ENCODE data around the gene ATP6V0D1.

Gene ATP6V0D1

GRCh38 chr16:67481561-67482232 lies 740 bp upstream of the ATP6V0D1 start:
- TF ChIP-seq YY1 (IDR thresholded peaks at IDR 0.05; ENCODE audit: low read depth), result no peak
- TF ChIP-seq USF1 (IDR thresholded peaks at IDR 0.05), result no peak
- TF ChIP-seq NFIC (IDR thresholded peaks at IDR 0.05), result peak; percentile 52; the same call in 1 of the 2 replicates
- no peak for TF ChIP-seq EGR1 (IDR thresholded peaks at IDR 0.05)
- TF ChIP-seq CEBPB (IDR thresholded peaks at IDR 0.05), result no peak
- TF ChIP-seq EP300 (IDR thresholded peaks at IDR 0.05; ENCODE audit: borderline replicate concordance), result no peak

DNA sequence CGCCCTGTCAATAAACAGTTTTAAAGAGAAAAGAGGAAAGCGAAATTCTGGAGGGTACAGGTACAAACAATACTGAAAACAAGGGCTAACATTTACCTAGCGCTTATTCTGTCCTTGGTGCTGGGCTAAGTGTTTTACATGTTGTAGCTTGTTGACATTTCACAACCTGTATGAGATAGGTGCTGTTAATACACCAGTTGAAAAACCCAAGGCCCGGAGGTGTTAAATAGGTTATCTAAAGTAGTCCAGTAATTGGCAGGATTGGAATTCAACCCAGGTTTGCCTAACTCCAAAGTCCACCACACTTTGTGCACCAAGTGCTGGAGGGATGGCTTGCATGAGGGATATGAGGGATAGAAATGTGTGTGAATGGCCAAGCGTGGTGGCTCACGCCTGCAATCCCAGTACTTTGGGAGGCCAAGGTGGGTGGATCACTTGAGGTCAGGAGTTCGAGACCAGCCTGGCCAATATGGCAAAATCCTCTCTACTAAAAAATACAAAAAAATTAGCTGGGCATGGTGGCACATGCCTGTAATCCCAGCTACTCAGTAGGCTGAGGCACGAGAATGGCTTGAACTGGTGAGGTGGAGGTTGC lies 2.9 kb downstream of the ATP6V0D1 start:
- no peak for TF ChIP-seq TAF1 (IDR thresholded peaks at IDR 0.05; ENCODE audit: low read depth)
- TF ChIP-seq TEAD4 (IDR thresholded peaks at IDR 0.05), result no peak

DNA sequence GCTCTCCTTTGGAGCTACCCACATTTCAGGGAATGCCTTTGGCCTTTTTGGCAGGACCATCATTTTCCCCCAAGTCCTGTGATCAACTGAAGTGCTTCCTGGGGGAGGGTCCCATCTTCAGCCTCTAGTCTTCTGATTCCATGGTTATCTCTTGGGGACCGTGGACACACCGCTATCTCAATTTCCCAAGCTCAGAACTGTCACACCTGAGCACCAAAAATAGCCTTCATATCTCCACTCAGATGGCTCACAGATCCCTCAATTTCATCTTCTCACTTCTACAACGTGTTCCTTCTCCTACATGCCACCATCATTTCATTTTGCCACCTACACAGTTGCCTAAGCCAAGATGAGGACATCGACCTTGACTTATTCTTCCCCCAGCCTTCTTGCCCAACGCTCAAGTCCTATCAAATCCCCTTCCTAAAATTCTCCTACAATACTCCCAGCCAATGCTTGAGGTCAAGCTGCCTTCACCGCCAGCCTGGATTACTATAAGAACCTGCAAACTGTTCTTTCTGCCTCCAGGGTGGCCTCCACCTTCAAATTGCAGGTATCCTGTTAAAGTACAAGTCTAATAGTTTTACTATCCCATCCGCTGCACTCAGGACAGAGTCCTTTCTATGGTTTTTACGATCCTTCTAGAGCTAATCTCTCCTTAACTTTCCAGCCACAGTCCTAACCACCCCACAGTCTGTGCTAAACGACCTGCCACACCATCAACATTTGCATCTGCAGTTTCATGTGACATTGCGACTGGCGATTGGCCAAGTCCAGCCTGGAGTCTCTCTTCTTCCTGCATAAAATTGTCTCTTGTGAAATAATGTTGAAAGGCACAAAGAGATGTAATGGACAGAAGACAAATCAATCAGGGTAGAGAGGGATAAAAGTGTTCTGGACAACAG lies 6.2 kb downstream of the ATP6V0D1 start:
- TF ChIP-seq TAF1 (IDR thresholded peaks at IDR 0.05; ENCODE audit: low read depth), result no peak
- TF ChIP-seq ZBTB7A (IDR thresholded peaks at IDR 0.05; ENCODE audit: low read depth), result no peak
- no peak for TF ChIP-seq YY1 (IDR thresholded peaks at IDR 0.05; ENCODE audit: low read depth)
- TF ChIP-seq CEBPB (IDR thresholded peaks at IDR 0.05), result no peak
- no peak for TF ChIP-seq USF1 (IDR thresholded peaks at IDR 0.05)
- no peak for TF ChIP-seq MAX (IDR thresholded peaks at IDR 0.05)
- TF ChIP-seq, protein P1, sequence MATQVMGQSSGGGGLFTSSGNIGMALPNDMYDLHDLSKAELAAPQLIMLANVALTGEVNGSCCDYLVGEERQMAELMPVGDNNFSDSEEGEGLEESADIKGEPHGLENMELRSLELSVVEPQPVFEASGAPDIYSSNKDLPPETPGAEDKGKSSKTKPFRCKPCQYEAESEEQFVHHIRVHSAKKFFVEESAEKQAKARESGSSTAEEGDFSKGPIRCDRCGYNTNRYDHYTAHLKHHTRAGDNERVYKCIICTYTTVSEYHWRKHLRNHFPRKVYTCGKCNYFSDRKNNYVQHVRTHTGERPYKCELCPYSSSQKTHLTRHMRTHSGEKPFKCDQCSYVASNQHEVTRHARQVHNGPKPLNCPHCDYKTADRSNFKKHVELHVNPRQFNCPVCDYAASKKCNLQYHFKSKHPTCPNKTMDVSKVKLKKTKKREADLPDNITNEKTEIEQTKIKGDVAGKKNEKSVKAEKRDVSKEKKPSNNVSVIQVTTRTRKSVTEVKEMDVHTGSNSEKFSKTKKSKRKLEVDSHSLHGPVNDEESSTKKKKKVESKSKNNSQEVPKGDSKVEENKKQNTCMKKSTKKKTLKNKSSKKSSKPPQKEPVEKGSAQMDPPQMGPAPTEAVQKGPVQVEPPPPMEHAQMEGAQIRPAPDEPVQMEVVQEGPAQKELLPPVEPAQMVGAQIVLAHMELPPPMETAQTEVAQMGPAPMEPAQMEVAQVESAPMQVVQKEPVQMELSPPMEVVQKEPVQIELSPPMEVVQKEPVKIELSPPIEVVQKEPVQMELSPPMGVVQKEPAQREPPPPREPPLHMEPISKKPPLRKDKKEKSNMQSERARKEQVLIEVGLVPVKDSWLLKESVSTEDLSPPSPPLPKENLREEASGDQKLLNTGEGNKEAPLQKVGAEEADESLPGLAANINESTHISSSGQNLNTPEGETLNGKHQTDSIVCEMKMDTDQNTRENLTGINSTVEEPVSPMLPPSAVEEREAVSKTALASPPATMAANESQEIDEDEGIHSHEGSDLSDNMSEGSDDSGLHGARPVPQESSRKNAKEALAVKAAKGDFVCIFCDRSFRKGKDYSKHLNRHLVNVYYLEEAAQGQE (IDR thresholded peaks at IDR 0.05; ENCODE audit: low read depth), result no peak

DNA sequence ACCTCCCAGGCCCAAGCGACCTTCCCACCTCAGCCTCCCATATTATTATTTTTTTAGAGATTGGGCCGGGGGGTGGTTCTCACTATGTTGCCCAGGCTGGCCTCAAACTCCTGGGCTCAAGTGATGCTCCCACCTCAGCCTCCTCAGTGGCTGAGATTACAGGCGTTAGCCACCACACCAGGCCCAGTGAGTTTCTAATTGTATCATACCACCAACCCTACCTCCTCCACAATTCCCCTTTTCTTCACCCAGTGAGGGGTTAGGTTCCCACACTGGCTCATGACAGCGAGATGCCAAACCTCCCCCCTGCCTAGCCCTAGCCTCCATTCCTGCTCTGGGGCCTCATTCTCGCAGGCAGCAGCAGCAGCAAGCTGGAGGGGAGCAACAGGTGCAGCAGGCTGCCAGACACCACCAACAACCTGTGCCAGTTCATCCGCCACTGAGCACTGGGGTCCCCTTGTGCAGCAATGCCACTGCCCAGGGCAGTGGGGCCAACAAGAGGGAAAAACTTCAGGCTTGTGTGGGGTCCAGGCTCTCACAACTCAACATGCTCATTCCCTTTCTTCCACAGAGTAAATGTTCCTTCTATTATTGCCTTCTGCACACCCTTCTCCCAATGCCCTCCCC lies 9.1 kb downstream of the ATP6V0D1 start:
- TF ChIP-seq, protein P1 (IDR thresholded peaks at IDR 0.05; ENCODE audit: low read depth), result no peak
- TF ChIP-seq ZBTB7A (IDR thresholded peaks at IDR 0.05; ENCODE audit: low read depth) (no peak), CEBPB (IDR thresholded peaks at IDR 0.05) (no peak), EP300 (IDR thresholded peaks at IDR 0.05; ENCODE audit: borderline replicate concordance) (no peak), TEAD4 (IDR thresholded peaks at IDR 0.05) (no peak), YY1 (IDR thresholded peaks at IDR 0.05; ENCODE audit: low read depth) (no peak), TAF1 (IDR thresholded peaks at IDR 0.05; ENCODE audit: low read depth) (no peak), MAX (IDR thresholded peaks at IDR 0.05) (no peak), EGR1 (IDR thresholded peaks at IDR 0.05) (no peak), USF1 (IDR thresholded peaks at IDR 0.05) (no peak), CREB1 (IDR thresholded peaks at IDR 0.05; ENCODE audit: low read depth) (no peak), FOXM1 (IDR thresholded peaks at IDR 0.05; ENCODE audit: borderline replicate concordance, low read depth) (no peak), TCF12 (IDR thresholded peaks at IDR 0.05; ENCODE audit: low read depth) (no peak), NFIC (IDR thresholded peaks at IDR 0.05) (no peak), RAD21 (IDR thresholded peaks at IDR 0.05; ENCODE audit: low read depth) (no peak)

DNA sequence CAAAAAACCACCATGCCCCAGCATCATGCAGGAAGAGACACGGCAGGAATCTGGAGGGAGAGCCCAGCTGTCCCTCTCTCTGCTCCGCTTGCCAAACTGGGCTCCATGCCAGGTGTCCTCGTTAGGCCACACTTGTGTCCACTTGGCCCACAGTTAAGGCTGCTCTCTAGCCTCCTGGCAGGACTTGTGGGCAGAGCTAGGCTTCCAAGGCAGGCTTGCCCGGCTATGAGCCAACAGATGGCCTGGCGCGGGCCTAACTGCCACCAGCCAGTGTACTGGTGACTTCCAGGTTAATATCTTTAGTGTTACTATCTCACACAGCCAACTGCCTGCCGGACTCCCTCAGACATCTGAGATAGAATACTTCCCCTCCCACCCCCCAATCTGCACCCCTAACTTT lies 10.6 kb downstream of the ATP6V0D1 start:
- no peak for TF ChIP-seq CREB1 (IDR thresholded peaks at IDR 0.05; ENCODE audit: low read depth)
- TF ChIP-seq NFIC (IDR thresholded peaks at IDR 0.05), result peak; percentile 43; the same call in 1 of the 2 replicates
- TF ChIP-seq MAX (IDR thresholded peaks at IDR 0.05), result no peak
- no peak for TF ChIP-seq FOXM1 (IDR thresholded peaks at IDR 0.05; ENCODE audit: borderline replicate concordance, low read depth)
- TF ChIP-seq CEBPB (IDR thresholded peaks at IDR 0.05), result no peak
- TF ChIP-seq EGR1 (IDR thresholded peaks at IDR 0.05), result no peak
- TF ChIP-seq TAF1 (IDR thresholded peaks at IDR 0.05; ENCODE audit: low read depth), result no peak
- no peak for TF ChIP-seq TCF12 (IDR thresholded peaks at IDR 0.05; ENCODE audit: low read depth)
